ENCODE results near the gene HDHD2. TPM values are rescaled to one million over a fixed set of nuclear protein-coding genes. Genes with fewer than 3 reads are reported as not detected.

Gene HDHD2
- 12.3 and 21.4 TPM in 2 replicates for total RNA-seq (ENCODE audit: low replicate concordance)

GRCh38 chr18:47150029-47150823 lies at the start of gene HDHD2:
Gene HDHD2, minus strand, starts transcription at chr18:47150500. Its CDS starts 14,061 bp downstream, at chr18:47136439.

GRCh38 chr18:47175898-47176575 lies 25.7 kb upstream of the HDHD2 start, which contains the start of gene IER3IP1:
Gene IER3IP1, minus strand, starts transcription at chr18:47176364. Its CDS starts 87 bp downstream, at chr18:47176277.

Other genes with a start within 250 kb of the HDHD2 start
- 11.8 and 12.1 TPM in 2 replicates for gene PIAS2, start 233.0 kb downstream of the HDHD2 start, total RNA-seq (ENCODE audit: low replicate concordance)
- 0.75 and 4.6 TPM in 2 replicates for gene KATNAL2, start 232.9 kb downstream of the HDHD2 start, total RNA-seq (ENCODE audit: low replicate concordance)
- gene ELOA2, start 114.9 kb downstream of the HDHD2 start, total RNA-seq (ENCODE audit: low replicate concordance) = not detected in 2 replicates
- 20.6 and 55.1 TPM in 2 replicates for gene IER3IP1, start 25.9 kb upstream of the HDHD2 start, total RNA-seq (ENCODE audit: low replicate concordance)
- not detected in 2 replicates for gene SKOR2, start 101.2 kb upstream of the HDHD2 start, total RNA-seq (ENCODE audit: low replicate concordance)

Data from smooth muscle cell of the coronary artery (primary cell).